Measurements from ENCODE around the gene DNAH11.
"Not testable (repeated sequence)": the region's sequence is repeated elsewhere in the genome, so short reads cannot be mapped to it uniquely, and the experiment has no call there.

The DNAH11 gene

GRCh38 chr7:21866731-21867130 lies 323.9 kb downstream of the DNAH11 start:
- FAIRE-seq, result no peak
- no peak for DNase-seq (ENCODE audit: insufficient read length, low spot score)
- no peak for TF ChIP-seq POLR2A (IDR thresholded peaks at IDR 0.05; ENCODE audit: low read depth, low read length)

- FAIRE-seq (no peak), DNase-seq (ENCODE audit: insufficient read length, low spot score) (no peak)
- TF ChIP-seq POLR2A (IDR thresholded peaks at IDR 0.05; ENCODE audit: low read depth, low read length), result no peak
Observed at GRCh38 chr7:21867226-21867625, 324.4 kb downstream of the DNAH11 start.

- TF ChIP-seq POLR2A (IDR thresholded peaks at IDR 0.05; ENCODE audit: low read depth, low read length), result no peak
- DNase-seq (ENCODE audit: insufficient read length, low spot score), result no peak
- FAIRE-seq, result no peak
Observed at GRCh38 chr7:21867816-21868575, 325.2 kb downstream of the DNAH11 start.

GRCh38 chr7:21868576-21868850 lies 325.7 kb downstream of the DNAH11 start:
- no peak for TF ChIP-seq POLR2A (IDR thresholded peaks at IDR 0.05; ENCODE audit: low read depth, low read length)
- FAIRE-seq, result no peak

GRCh38 chr7:21869785-21870402 lies 327.1 kb downstream of the DNAH11 start:
- DNase-seq (ENCODE audit: insufficient read length, low spot score), result no peak
- TF ChIP-seq POLR2A (IDR thresholded peaks at IDR 0.05; ENCODE audit: low read depth, low read length), result no peak

More at GRCh38 chr7:21868576-21868850, 325.7 kb downstream of the DNAH11 start:
- no peak for DNase-seq (ENCODE audit: insufficient read length, low spot score)

GRCh38 chr7:21883069-21883468 lies 340.2 kb downstream of the DNAH11 start:
- TF ChIP-seq POLR2A (IDR thresholded peaks at IDR 0.05; ENCODE audit: low read depth, low read length), result no peak
- DNase-seq (ENCODE audit: insufficient read length, low spot score) (no peak), FAIRE-seq (no peak)

More at GRCh38 chr7:21869785-21870402, 327.1 kb downstream of the DNAH11 start:
- no peak for FAIRE-seq

GRCh38 chr7:21883501-21883900 lies 340.7 kb downstream of the DNAH11 start:
- not testable (repeated sequence) for FAIRE-seq; DNase-seq (ENCODE audit: insufficient read length, low spot score)

- no peak for FAIRE-seq
- no peak for DNase-seq (ENCODE audit: insufficient read length, low spot score)
- no peak for TF ChIP-seq POLR2A (IDR thresholded peaks at IDR 0.05; ENCODE audit: low read depth, low read length)
Observed at GRCh38 chr7:21884496-21884895, 341.7 kb downstream of the DNAH11 start.

GRCh38 chr7:21886396-21886795 lies 343.6 kb downstream of the DNAH11 start:
- peak; percentile 38 for FAIRE-seq
- no peak for DNase-seq (ENCODE audit: insufficient read length, low spot score)
- TF ChIP-seq POLR2A (IDR thresholded peaks at IDR 0.05; ENCODE audit: low read depth, low read length), result no peak

- DNase-seq (ENCODE audit: insufficient read length, low spot score) (no peak), FAIRE-seq (no peak)
- TF ChIP-seq POLR2A (IDR thresholded peaks at IDR 0.05; ENCODE audit: low read depth, low read length), result no peak
Observed at GRCh38 chr7:21887353-21887752, 344.5 kb downstream of the DNAH11 start.

GRCh38 chr7:21887779-21888178 lies 344.9 kb downstream of the DNAH11 start:
- no peak for DNase-seq (ENCODE audit: insufficient read length, low spot score)
- peak; percentile 23 for FAIRE-seq
- TF ChIP-seq POLR2A (IDR thresholded peaks at IDR 0.05; ENCODE audit: low read depth, low read length), result no peak

GRCh38 chr7:21891291-21891690 lies 348.5 kb downstream of the DNAH11 start:
- FAIRE-seq (no peak), DNase-seq (ENCODE audit: insufficient read length, low spot score) (no peak)
- TF ChIP-seq POLR2A (IDR thresholded peaks at IDR 0.05; ENCODE audit: low read depth, low read length), result no peak

- TF ChIP-seq POLR2A (IDR thresholded peaks at IDR 0.05; ENCODE audit: low read depth, low read length), result no peak
- FAIRE-seq, result no peak
- no peak for DNase-seq (ENCODE audit: insufficient read length, low spot score)
Observed at GRCh38 chr7:21893401-21893800, 350.6 kb downstream of the DNAH11 start.

- FAIRE-seq (no peak), DNase-seq (ENCODE audit: insufficient read length, low spot score) (no peak)
- no peak for TF ChIP-seq POLR2A (IDR thresholded peaks at IDR 0.05; ENCODE audit: low read depth, low read length)
Observed at GRCh38 chr7:21898265-21898930, 355.6 kb downstream of the DNAH11 start.

- FAIRE-seq (no peak), DNase-seq (ENCODE audit: insufficient read length, low spot score) (no peak)
- TF ChIP-seq POLR2A (IDR thresholded peaks at IDR 0.05; ENCODE audit: low read depth, low read length), result no peak
Observed at GRCh38 chr7:21902240-21902639, 359.4 kb downstream of the DNAH11 start.
